B cell (primary cell): ENCODE measurements around the gene MAGI2. TPM values are rescaled to one million over a fixed set of nuclear protein-coding genes. Genes with fewer than 3 reads are reported as not detected.

Experiments
- ATAC-seq: fragments of 200-7000 bp; cut with Tn5 transposase; one replicate; pipeline ENCODE4 v1.10.0; 2021; ENCODE audit warnings: low read depth, mild to moderate bottlenecking, moderate number of reproducible peaks, moderate library complexity
- CTCF ChIA-PET: fragments of 350-600 bp; sonication (Branson Sonifier 250); formaldehyde crosslinking; loops from one replicate; lab custom pipeline; 2021; ENCODE audit warnings: antibody characterized with exemption, inconsistent platforms; lab: Charles Lee
- POLR2A ChIA-PET: fragments of 350-600 bp; sonication (Branson Sonifier 250); formaldehyde crosslinking; loops from one replicate; lab custom pipeline; 2021; ENCODE audit warnings: antibody characterized with exemption; lab: Charles Lee
- DNase-seq: peaks from one replicate; pipeline ENCODE4 v3.0.0; 2013
- H2AFZ ChIP-seq: 2 replicates; pipeline ENCODE4 v1.6.1; 2012; ENCODE audit warnings: mild to moderate bottlenecking, low read depth, low read length; ENCODE audit not compliant: insufficient read depth, poor library complexity, severe bottlenecking
- H3K27ac ChIP-seq, 2 donors: 1 replicate in 1 of 2; 2 replicates in 1 of 2; pipeline ENCODE4 v1.5.1; 2012 to 2013; ENCODE audit warnings: low read length in 2 of 2, mild to moderate bottlenecking in 2 of 2, moderate library complexity in 1 of 2
- H3K27me3 ChIP-seq, 4 experiments: fragments of 200-600 bp in 1 of 4; sonication (generic) in 1 of 4; replicated peaks in 1 of 4; 1 replicate in 2 of 4; 2 replicates in 2 of 4; pipeline versions ENCODE4 v1.6.1 to v1.7.0; 2013 to 2016; ENCODE audit warnings: low read length in 3 of 4, mild to moderate bottlenecking in 2 of 4, mixed read lengths in 1 of 4, moderate library complexity in 1 of 4; ENCODE audit not compliant: insufficient read depth in 4 of 4, control insufficient read depth in 3 of 4; ENCODE audit errors: control extremely low read depth in 1 of 4
- H3K36me3 ChIP-seq, 2 experiments: replicated peaks in 1 of 2; 1 replicate in 1 of 2; 2 replicates in 1 of 2; pipeline versions ENCODE4 v1.6.1 to v1.7.1; 2013; ENCODE audit warnings: low read length in 1 of 2; ENCODE audit not compliant: insufficient read depth in 2 of 2, control insufficient read depth in 1 of 2; ENCODE audit errors: control extremely low read depth in 1 of 2, extremely low read depth in 1 of 2
- H3K4me1 ChIP-seq, 2 donors: fragments of 200-600 bp in 1 of 2; sonication (generic) in 1 of 2; 1 replicate in 1 of 2; 2 replicates in 1 of 2; pipeline versions ENCODE4 v1.5.1 to v1.6.1; 2013 to 2017; ENCODE audit warnings: low read length in 2 of 2; ENCODE audit not compliant: control insufficient read depth in 2 of 2, insufficient read depth in 2 of 2
- H3K4me2 ChIP-seq: replicated peaks from 2 replicates; pipeline ENCODE3; 2012; ENCODE audit warnings: mild to moderate bottlenecking, low read depth, low read length; ENCODE audit not compliant: poor library complexity, severe bottlenecking
- H3K4me3 ChIP-seq, 5 experiments: fragments of 200-600 bp in 1 of 5; sonication (generic) in 1 of 5; 1 replicate in 3 of 5; 2 replicates in 2 of 5; pipeline versions ENCODE4 v1.5.1 to v1.7.0; 2011 to 2016; ENCODE audit warnings: low read length in 4 of 5, mild to moderate bottlenecking in 4 of 5, low read depth in 2 of 5, control low read depth in 1 of 5, moderate library complexity in 1 of 5; ENCODE audit not compliant: insufficient read depth in 1 of 5; ENCODE audit errors: control extremely low read depth in 1 of 5, extremely low read depth in 1 of 5
- H3K79me2 ChIP-seq: fragments of 200-600 bp; sonication (generic); one replicate; pipeline ENCODE4 v1.6.0; 2016; ENCODE audit warnings: low read length; ENCODE audit not compliant: control insufficient read depth, insufficient read depth
- H3K9ac ChIP-seq: fragments of 200-600 bp; sonication (generic); 2 replicates; pipeline ENCODE4 v1.6.1; 2017; ENCODE audit warnings: mild to moderate bottlenecking, low read length, moderate library complexity
- H3K9me3 ChIP-seq, 3 donors: one replicate each; pipeline versions ENCODE4 v1.6.1 to v1.7.1; 2013; ENCODE audit warnings: low read length in 2 of 3; ENCODE audit not compliant: control insufficient read depth in 2 of 3, insufficient read depth in 1 of 3; ENCODE audit errors: control extremely low read depth in 1 of 3
- H4K20me1 ChIP-seq: 2 replicates; pipeline ENCODE4 v1.6.0; 2012; ENCODE audit warnings: mild to moderate bottlenecking, low read length; ENCODE audit not compliant: insufficient read depth, control insufficient read depth, poor library complexity, severe bottlenecking
- H3K27ac Mint-ChIP-seq: one replicate; pipeline ENCODE4 v1.8.0; 2021; ENCODE audit warnings: mixed read lengths
- H3K27me3 Mint-ChIP-seq: one replicate; pipeline ENCODE4 v1.8.0; 2021; ENCODE audit warnings: mixed read lengths
- H3K4me1 Mint-ChIP-seq: one replicate; pipeline ENCODE4 v1.8.0; 2021; ENCODE audit warnings: mixed read lengths
- H3K4me3 Mint-ChIP-seq: one replicate; pipeline ENCODE4 v1.8.0; 2021; ENCODE audit warnings: mixed read lengths
- H3K9me3 Mint-ChIP-seq: one replicate; pipeline ENCODE4 v1.8.0; 2022; ENCODE audit warnings: mixed read lengths; ENCODE audit not compliant: insufficient read depth
- CTCF ChIP-seq: fragments of 200-600 bp; IDR thresholded peaks from one replicate; pipeline ENCODE4 v1.8.0; 2022; ENCODE audit warnings: antibody characterized with exemption, mild to moderate bottlenecking
- EZH2 ChIP-seq: IDR thresholded peaks from 2 replicates; pipeline ENCODE4 v1.6.1; 2012; ENCODE audit warnings: borderline replicate concordance, low read depth, mild to moderate bottlenecking, moderate library complexity, low read length; ENCODE audit not compliant: insufficient read depth, poor library complexity, severe bottlenecking
- WGBS: methylation state at CpG from one replicate; pipeline ENCODE4 v1.1.5; 2013; ENCODE audit warnings: missing lambda C conversion rate; ENCODE audit not compliant: insufficient coverage; 5-methylcytosine and 5-hydroxymethylcytosine counted together
- intact Hi-C: fragments of 100-400 bp; cut with micrococcal nuclease; formaldehyde crosslinking; loops from one replicate; pipeline ENCODE4 v1.10.0; 2022
- polyA plus RNA-seq: library from polyadenylated mRNA; depleted of rRNA; stranded (reverse); fragments of >200 nt; gene quantifications from 2 replicates; pipeline ENCODE4 v1.2.3, GENCODE V29; 2012
- total RNA-seq, 2 donors: library from RNA; stranded (reverse); fragments of 120-200 nt in 1 of 2; gene quantifications; 1 replicate in 1 of 2; 2 replicates in 1 of 2; pipeline versions ENCODE4 v1.2.3 to v1.2.4, GENCODE V29; 2013 to 2022

The MAGI2 gene
- total and polyA plus RNA-seq, 2 donors (not counting 1 experiment from before 2014, with no cell fraction given), result 0.16 to 0.64 TPM

- DNase-seq (no peak), ATAC-seq (no peak)
- POLR2A ChIA-PET, result no interaction called here
- TF ChIP-seq CTCF, result no peak
- TF ChIP-seq EZH2, result no peak
- Histone ChIP-seq H3K4me1 (no peaks in the 10 kb centered on the region), H4K20me1 (no peaks in the 10 kb centered on the region), H3K4me2 (no peak overlapping the region), H3K36me3 (no peaks in the 10 kb centered on the region), H3K9me3 (no peaks in the 10 kb centered on the region), H3K27me3 (no peaks in the 10 kb centered on the region), H3K79me2 (no peaks in the 10 kb centered on the region), H3K9ac (no peak overlapping the region), H3K4me3 (no peak overlapping the region), H3K27ac (no peak overlapping the region), H2AFZ (no peak overlapping the region)
- H3K27ac Mint-ChIP-seq, result no peak overlapping the region
- no peaks in the 10 kb centered on the region for H3K27me3 Mint-ChIP-seq
- H3K4me1 Mint-ChIP-seq, result no peaks in the 10 kb centered on the region
- no peak overlapping the region for H3K4me3 Mint-ChIP-seq
- WGBS, result no CpG with 5 or more reads among the region's 1 CpG
- CTCF ChIA-PET, result no interaction called here
- H3K9me3 Mint-ChIP-seq, result no peaks in the 10 kb centered on the region
- intact Hi-C loops, result no loop called here
Measured at GRCh38 chr7:78709658-78710057, 743.8 kb downstream of the MAGI2 start.

DNA sequence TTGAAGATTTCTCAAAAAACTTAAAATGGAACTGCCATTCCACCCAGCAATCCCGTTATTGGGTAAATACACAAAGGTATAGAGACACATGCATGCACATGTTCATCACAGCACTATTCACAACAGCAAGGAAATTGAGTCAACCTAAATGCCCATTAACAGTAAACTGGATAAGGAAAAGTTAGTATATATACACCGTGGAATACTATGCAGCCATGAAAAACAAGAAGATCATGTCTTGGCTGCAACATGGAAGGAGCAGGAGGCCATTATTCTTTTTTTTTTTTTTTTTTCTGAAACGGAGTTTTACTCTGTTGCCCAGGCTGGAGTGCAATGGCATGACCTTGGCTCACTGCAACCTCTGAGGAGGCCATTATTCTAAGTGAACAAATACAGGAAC, 749.0 kb downstream of the MAGI2 start:
- Mint-ChIP-seq H3K4me1 (no peaks in the 10 kb centered on the region), H3K9me3 (peaks cover 3% of the 10 kb centered on the region), H3K4me3 (no peak overlapping the region), H3K27me3 (no peaks in the 10 kb centered on the region), H3K27ac (no peak overlapping the region)
- Histone ChIP-seq H2AFZ (no peak overlapping the region), H4K20me1 (no peaks in the 10 kb centered on the region), H3K4me1 (no peaks in the 10 kb centered on the region), H3K9me3 (no peaks in the 10 kb centered on the region), H3K4me3 (no peak overlapping the region), H3K79me2 (no peaks in the 10 kb centered on the region), H3K9ac (no peak overlapping the region), H3K27me3 (no peaks in the 10 kb centered on the region), H3K36me3 (no peaks in the 10 kb centered on the region), H3K27ac (no peak overlapping the region), H3K4me2 (no peak overlapping the region)
- TF ChIP-seq EZH2 (no peak), CTCF (no peak)
- ATAC-seq (no peak), DNase-seq (no peak)
- no CpG with 5 or more reads among the region's 3 CpGs for WGBS
- ChIA-PET POLR2A (no interaction called here), CTCF (no interaction called here)
- intact Hi-C loops, result no loop called here
